Calu3 (cell line): ENCODE results near the gene NRP2. TPM values are rescaled to one million over a fixed set of nuclear protein-coding genes. Genes with fewer than 3 reads are reported as not detected.

Experiments used
- BruUV-seq: library from RNA; stranded (reverse); fragments of 400-500 nt; replicated peaks from 2 replicates; lab custom pipeline; 2021; lab: Mats Ljungman, UMichigan
- CTCF ChIA-PET: fragments of 300-600 bp; sonication (Branson Sonifier 250); formaldehyde crosslinking; loops from one replicate; lab custom pipeline; 2022; ENCODE audit warnings: antibody characterized with exemption; lab: Charles Lee
- DNase-seq: peaks from one replicate; pipeline ENCODE4 v3.0.0; 2022
- H3K27ac Mint-ChIP-seq: one replicate; pipeline ENCODE4 v1.8.0; 2022; ENCODE audit warnings: mixed read lengths; ENCODE audit not compliant: unreplicated experiment
- H3K27me3 Mint-ChIP-seq: one replicate; pipeline ENCODE4 v1.8.0; 2022; ENCODE audit warnings: mixed read lengths; ENCODE audit not compliant: unreplicated experiment
- H3K36me3 Mint-ChIP-seq: one replicate; pipeline ENCODE4 v1.8.0; 2022; ENCODE audit warnings: mild to moderate bottlenecking, moderate library complexity, mixed read lengths; ENCODE audit not compliant: insufficient read depth, unreplicated experiment
- H3K4me1 Mint-ChIP-seq: one replicate; pipeline ENCODE4 v1.8.0; 2022; ENCODE audit warnings: mild to moderate bottlenecking, low read depth, mixed read lengths; ENCODE audit not compliant: unreplicated experiment
- H3K4me3 Mint-ChIP-seq: one replicate; pipeline ENCODE4 v1.8.0; 2022; ENCODE audit warnings: mild to moderate bottlenecking, low read depth, moderate library complexity, mixed read lengths; ENCODE audit not compliant: unreplicated experiment
- H3K9me3 Mint-ChIP-seq: one replicate; pipeline ENCODE4 v1.8.0; 2022; ENCODE audit warnings: low read depth, mixed read lengths; ENCODE audit not compliant: unreplicated experiment
- CTCF ChIP-seq: fragments of 200-600 bp; IDR thresholded peaks from one replicate; pipeline ENCODE4 v1.8.0; 2022; ENCODE audit warnings: antibody characterized with exemption; ENCODE audit not compliant: unreplicated experiment
- intact Hi-C: fragments of 100-400 bp; cut with micrococcal nuclease; formaldehyde crosslinking; loops from one replicate; pipeline ENCODE4 v1.10.0; 2022; ENCODE audit not compliant: unreplicated experiment
- total RNA-seq: library from RNA; stranded (reverse); gene quantifications from 2 replicates; pipeline ENCODE4 v1.2.3, GENCODE V29; 2022

The NRP2 gene
- total RNA-seq, 1 experiment from 2014 or later: 19.9 TPM

GRCh38 chr2:205778356-205778755 is 96.1 kb downstream of the NRP2 start:
- TF ChIP-seq CTCF: no peak
- H3K9me3 Mint-ChIP-seq: no peaks in the 10 kb centered on the region
- no peaks in the 10 kb centered on the region for H3K27me3 Mint-ChIP-seq
- intact Hi-C loops: no loop called here
- BruUV-seq: no TSS peak
- CTCF ChIA-PET: no interaction called here
- H3K36me3 Mint-ChIP-seq: no peaks in the 10 kb centered on the region
- no peak overlapping the region for H3K4me3 Mint-ChIP-seq
- no peak overlapping the region for H3K27ac Mint-ChIP-seq
- no peak for DNase-seq
- H3K4me1 Mint-ChIP-seq: no peaks in the 10 kb centered on the region

GRCh38 chr2:205780645-205781044 is 98.3 kb downstream of the NRP2 start:
- TF ChIP-seq CTCF: no peak
- Mint-ChIP-seq H3K36me3 (no peaks in the 10 kb centered on the region), H3K4me3 (no peak overlapping the region), H3K4me1 (no peaks in the 10 kb centered on the region), H3K27me3 (no peaks in the 10 kb centered on the region), H3K27ac (no peak overlapping the region), H3K9me3 (no peaks in the 10 kb centered on the region)
- CTCF ChIA-PET: no interaction called here
- BruUV-seq: no TSS peak
- intact Hi-C loops: no loop called here
- DNase-seq: no peak

- no peak overlapping the region for H3K4me3 Mint-ChIP-seq
- intact Hi-C loops: no loop called here
- H3K4me1 Mint-ChIP-seq: no peaks in the 10 kb centered on the region
- no TSS peak for BruUV-seq
- no peak overlapping the region for H3K27ac Mint-ChIP-seq
- DNase-seq: no peak
- H3K9me3 Mint-ChIP-seq: no peaks in the 10 kb centered on the region
- TF ChIP-seq CTCF: no peak
- no peaks in the 10 kb centered on the region for H3K36me3 Mint-ChIP-seq
- CTCF ChIA-PET: no interaction called here
- no peaks in the 10 kb centered on the region for H3K27me3 Mint-ChIP-seq
Observed at GRCh38 chr2:205781244-205781931, 99.1 kb downstream of the NRP2 start.

- TF ChIP-seq CTCF: no peak
- intact Hi-C loops: no loop called here
- no peaks in the 10 kb centered on the region for H3K27me3 Mint-ChIP-seq
- CTCF ChIA-PET: no interaction called here
- H3K4me1 Mint-ChIP-seq: no peaks in the 10 kb centered on the region
- H3K27ac Mint-ChIP-seq: no peak overlapping the region
- H3K36me3 Mint-ChIP-seq: no peaks in the 10 kb centered on the region
- no peaks in the 10 kb centered on the region for H3K9me3 Mint-ChIP-seq
- no peak overlapping the region for H3K4me3 Mint-ChIP-seq
- no TSS peak for BruUV-seq
- no peak for DNase-seq
Observed at GRCh38 chr2:205782941-205783340, 100.6 kb downstream of the NRP2 start.
